Measurements from ENCODE around the gene HSP90AB1. TPM values are rescaled to one million over a fixed set of nuclear protein-coding genes. Genes with fewer than 3 reads are reported as not detected.

HSP90AB1 gene
- total and polyA plus RNA-seq, 2 of the 8 experiments (the other 6 are each of a cell fraction or from before 2014, with no cell fraction given): 1,564 to 2,297 TPM

DNA sequence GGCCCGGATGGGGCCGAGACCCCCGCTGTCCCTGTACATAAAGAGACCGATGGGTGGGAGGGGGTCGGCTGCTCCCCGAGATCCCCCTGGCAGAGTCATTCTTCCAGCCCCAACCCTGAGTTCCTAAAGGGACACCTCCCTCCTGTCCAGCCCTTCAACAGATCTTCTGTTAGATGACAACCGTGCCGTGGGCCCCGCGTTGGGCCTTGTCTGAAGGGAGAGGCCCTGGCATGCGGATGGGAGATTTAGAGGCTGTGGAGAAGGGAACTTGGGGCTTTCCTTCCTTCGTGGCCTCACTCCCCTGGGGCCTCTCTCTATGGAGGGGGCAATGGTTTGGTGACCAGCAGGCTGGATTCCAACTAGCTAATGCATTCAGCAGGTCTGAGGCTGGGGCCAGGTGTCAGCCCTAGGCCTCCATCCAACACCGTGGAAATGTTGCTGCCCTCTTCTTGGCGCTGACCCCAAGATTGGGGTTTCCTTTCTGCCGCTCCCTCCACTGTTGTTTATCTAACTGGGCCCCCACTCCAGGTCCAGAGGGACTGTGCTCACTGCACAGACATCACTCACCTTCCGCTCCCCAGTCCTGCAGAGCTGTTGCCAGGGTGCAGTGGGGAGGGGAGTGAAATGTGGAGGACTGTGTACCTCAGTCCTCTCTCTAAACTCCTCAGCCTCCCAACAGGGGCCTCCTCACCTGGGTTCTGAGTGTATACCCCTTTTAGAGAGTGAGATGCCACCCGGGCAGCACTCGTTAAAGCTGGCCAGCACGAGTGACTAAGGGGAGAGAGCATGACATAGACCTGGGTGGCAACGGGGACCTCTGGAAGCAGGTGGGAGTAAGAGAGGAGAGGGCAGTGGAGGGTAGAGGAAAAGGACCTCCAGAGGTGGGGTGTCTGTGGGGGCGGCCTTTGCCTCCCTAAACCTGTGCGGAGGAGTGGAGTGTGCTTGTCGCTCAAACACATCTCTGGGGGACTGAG is 30.1 kb downstream of the HSP90AB1 start (continued):
- no peak for TF ChIP-seq RBBP5 (IDR thresholded peaks at IDR 0.05; ENCODE audit: borderline replicate concordance, low read depth, low read length)
- no peak for TF ChIP-seq BCL11A (IDR thresholded peaks at IDR 0.05; ENCODE audit: low read depth in 2 of 2, low read length in 2 of 2)
- no peak for TF ChIP-seq POLR2AphosphoS5 (IDR thresholded peaks at IDR 0.05; ENCODE audit: low read depth, low read length)
- TF ChIP-seq, protein P1, sequence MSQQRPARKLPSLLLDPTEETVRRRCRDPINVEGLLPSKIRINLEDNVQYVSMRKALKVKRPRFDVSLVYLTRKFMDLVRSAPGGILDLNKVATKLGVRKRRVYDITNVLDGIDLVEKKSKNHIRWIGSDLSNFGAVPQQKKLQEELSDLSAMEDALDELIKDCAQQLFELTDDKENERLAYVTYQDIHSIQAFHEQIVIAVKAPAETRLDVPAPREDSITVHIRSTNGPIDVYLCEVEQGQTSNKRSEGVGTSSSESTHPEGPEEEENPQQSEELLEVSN (IDR thresholded peaks at IDR 0.05): no peak
